Kasumi-1 (cell line): Measurements from ENCODE around the gene PKN1.
A peak's percentile ranks its signal among the peaks of the same experiment; 100 is the strongest.
"Not testable (repeated sequence)": the region's sequence is repeated elsewhere in the genome, so short reads cannot be mapped to it uniquely, and the experiment has no call there.

Source experiments
- DNase-seq, 2 experiments: peaks; one replicate each; lab custom pipeline; 2025; lab: John Stamatoyannopoulos, UW

PKN1 gene

GRCh38 chr19:14487370-14488125 is 54.4 kb downstream of the PKN1 start:
- DNase-seq = no peak

GRCh38 chr19:14492756-14493337 is 59.7 kb downstream of the PKN1 start:
- no peak for DNase-seq

GRCh38 chr19:14494411-14494810 is 61.3 kb downstream of the PKN1 start:
- no peak for DNase-seq

- DNase-seq = no peak
These were observed 62.0 kb downstream of the PKN1 start for GRCh38 chr19:14494910-14495671.

GRCh38 chr19:14495672-14496028 is 62.5 kb downstream of the PKN1 start:
- DNase-seq = no peak

GRCh38 chr19:14496029-14496833 is 63.1 kb downstream of the PKN1 start, which contains the start of gene GIPC1:
TSS of gene GIPC1 (minus strand) at chr19:14496127. CDS start at chr19:14482976, 13,151 bp downstream.
- peak; percentile 85 to 91 for DNase-seq

GRCh38 chr19:14496834-14497227 is 63.7 kb downstream of the PKN1 start:
- DNase-seq = no peak

DNA sequence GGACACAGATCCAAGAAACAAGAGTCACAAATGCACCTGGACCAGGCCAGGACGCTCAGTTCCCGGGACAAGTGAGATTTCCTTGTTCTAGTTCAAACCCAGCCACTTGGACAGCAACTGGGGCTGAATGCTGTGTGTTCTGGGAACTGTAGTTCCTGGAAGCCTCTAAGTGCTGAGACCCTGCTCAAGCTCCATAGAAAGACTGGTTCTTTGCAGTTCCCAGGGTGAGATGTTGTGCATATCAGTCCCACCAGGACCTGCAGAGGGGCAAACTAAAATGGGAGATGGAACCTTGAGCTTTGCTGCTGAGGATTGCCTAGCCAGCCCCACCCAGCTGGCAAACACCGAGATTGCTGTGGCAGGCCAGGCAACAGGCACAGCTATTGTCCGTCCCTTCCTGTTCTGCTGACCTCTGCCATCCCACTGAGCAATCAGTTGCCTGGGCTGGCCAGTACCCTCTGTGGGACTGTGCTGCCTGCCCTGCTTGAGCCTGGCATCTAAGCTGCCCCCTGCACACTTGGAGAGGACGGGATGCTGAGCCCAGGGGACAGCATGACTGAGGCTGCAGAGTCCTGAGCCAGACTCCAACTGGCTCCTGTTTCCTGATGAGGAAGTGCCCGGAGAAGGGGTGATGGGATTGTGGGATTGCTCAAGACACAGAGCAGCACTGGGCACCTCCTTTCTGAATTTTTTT is 64.3 kb downstream of the PKN1 start:
- DNase-seq = no peak

GRCh38 chr19:14502334-14503092 is 69.4 kb downstream of the PKN1 start:
- DNase-seq = no peak

- DNase-seq = no peak
These were observed 70.2 kb downstream of the PKN1 start for GRCh38 chr19:14503285-14503684.

DNA sequence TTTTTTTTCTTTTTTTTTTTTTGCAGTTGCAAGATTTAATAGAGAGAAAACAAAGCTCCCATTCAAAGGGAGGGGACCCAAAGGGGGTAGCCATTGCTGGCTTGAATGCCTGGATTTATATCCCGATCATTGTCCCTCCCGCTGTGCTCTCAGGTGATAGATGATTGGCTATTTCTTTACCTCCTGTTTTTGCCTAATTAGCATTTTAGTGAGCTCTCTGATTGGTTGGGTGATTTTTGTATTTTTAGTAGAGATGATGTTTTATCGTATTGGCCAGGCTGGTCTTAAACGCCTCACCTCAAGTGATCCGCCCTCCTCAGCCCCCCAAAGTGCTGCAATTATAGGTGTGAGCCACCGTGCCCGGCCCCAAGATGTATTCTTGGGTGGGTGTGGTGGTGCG is 71.5 kb downstream of the PKN1 start:
- DNase-seq = not testable (repeated sequence)

GRCh38 chr19:14505488-14506239 is 72.6 kb downstream of the PKN1 start:
- peak; percentile 61 to 67 for DNase-seq

DNA sequence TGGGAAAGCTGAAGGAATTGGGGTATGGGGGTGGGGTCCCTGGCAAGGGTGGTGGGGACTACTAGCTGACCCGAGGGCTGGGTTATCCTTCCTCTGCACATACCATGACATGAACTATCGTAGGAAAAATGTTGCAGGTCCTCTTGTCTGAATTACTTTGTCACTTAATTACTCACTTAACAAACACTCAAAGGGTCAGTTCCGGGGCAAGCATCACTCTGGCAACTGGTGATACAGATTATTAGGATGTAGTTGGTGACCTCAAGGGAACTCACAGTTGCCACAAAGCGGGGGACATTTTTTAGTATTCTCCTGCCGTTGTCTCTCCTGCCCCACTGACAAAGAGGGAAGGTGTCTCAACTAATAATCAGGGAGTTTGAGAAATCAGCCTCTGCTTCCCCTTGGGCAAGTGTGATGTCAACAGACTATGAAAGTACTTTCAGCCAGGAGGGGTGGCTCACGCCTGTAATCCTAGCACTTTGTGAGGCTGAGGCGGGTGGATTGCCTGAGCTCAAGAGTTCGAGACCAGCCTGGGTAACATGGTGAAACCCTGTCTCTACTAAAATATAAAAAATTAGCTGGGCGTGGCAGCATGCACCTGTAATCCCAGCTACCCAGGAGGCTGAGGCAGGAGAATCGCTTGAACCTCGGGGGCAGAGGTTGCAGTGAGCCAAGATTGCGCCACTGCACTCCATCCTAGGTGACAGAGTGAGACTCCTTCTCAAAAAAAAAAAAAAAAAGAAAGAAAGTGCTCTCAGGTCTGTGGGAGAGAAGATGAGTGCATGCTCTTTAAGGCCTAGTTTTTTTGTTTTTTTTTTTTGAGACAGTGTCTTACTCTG is 74.8 kb downstream of the PKN1 start:
- DNase-seq = no peak

DNA sequence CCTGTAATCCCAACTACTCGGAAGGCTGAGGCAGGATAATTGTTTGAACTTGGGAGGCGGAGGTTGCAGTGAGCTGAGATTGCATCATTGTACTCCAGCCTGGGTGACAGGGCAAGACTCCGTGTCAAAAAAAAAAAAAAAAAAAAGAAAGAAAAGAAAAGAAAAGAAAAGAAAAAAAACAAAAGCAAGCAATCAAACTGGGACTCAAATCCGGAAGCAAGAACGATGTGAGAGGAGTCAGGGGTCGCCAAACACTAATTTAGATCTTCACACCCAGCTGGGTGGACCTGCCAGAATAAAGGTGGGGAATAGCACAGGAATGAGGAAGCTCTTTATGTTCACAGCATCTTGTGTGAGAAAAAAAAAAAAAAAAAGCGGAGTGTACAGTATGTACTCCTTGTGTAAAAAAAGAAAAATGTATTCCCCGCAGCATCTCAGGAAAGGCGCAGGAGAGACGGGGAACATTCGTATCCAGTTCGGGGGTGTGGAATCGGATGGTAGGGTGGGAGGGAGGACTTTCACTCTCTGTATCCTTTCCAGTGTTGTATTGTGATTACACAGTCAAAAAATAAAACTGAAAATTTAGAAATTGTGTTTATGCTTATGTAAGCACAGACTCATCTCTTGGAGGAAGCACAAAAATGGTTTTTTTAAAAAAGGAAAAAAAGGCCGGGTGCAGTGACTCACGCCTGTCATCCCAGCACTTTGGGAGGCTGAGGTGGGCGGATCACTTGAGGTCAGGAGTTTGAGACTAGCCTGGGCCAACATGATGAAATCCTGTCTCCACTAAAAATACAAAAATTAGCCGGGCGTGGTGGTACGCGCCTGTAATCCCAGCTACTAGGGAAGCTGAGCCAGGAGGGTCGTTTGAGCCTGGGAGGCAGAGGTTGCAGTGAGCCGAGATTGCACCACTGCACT is 77.5 kb downstream of the PKN1 start:
- peak; percentile 29 to 33 for DNase-seq

DNA sequence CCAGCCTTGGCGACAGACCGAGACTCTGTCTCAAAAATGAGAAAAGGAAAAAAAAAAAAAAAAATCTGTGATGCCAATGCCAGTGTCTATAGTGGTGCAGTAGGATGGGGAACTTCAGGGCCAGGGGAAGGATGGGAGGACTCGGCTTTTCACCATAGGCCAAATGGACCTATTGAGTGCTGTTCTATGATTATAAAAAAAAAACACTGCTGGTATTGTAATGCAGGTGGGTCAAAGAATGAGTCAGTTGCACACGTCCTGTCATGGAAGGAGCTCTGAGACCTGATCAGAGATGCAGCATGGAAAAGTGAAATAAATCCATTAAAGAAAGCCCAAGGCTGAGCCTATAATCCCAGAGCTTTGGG is 78.1 kb downstream of the PKN1 start:
- no peak for DNase-seq

DNA sequence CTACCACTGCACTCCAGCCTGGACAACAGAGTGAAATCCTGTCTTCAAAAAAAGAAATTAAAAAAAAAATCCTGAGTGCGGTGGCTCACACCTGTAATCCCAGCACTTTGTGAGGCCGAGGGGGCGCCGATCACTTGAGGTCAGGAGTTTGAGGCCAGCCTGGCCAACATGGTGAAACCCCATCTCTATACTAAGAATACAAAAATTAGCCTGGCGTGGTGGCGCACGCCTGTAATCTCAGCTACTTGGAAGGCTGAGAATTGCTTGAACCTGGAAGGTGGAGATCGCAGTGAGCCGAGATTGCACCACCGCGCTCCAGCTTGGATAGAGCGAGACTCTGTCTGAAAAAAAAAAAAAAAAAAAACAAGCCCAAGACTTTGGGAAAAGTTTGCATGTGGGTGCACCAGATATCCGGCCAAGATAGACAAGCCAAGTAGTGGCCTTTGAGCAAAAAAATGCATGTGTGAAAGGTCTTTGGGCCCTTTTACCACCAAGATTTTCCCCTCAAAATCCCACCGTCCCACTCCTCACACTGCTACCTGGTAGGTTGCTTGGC is 79.4 kb downstream of the PKN1 start:
- no peak for DNase-seq

DNA sequence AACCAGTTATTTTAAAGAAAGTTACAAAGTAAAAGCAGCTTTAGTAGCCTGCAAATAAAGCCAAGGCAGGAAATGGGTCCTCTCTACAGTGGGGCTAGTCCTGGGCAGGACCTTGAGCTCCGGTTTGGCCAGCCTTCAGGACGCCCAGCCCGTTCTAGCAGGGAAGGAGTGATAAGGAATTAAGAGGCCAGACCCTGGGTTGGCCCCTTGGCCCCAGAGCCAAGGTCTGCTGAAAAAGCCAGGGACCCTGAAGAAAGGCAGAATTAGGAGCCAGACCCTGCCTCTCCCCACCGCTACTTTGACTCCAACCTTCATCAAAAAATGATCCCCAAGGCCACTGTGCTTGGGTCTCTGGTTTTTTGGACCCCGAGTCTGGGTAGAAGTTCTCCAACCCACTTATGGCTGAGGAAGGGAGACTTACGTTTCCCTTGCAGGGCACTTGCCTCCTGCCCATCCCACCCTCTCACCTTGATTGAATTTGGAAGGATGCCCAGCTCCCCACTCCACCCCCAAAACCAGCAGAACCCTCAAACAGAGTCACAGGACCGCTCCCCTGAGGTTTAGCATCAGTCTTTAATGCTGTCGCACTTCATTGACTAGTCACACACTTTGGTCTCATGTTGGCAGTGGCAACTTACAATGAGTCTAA is 81.2 kb downstream of the PKN1 start:
- no peak for DNase-seq
